ENCODE measurements around the gene PPIB. TPM values are rescaled to one million over a fixed set of nuclear protein-coding genes. Genes with fewer than 3 reads are reported as not detected.

The PPIB gene
- total RNA-seq, 5 donors from 2014 or later (not counting 1 experiment from before 2014, with no cell fraction given) = 169 to 260 (median 217) TPM

- CTCF ChIA-PET = interaction anchor here in 1 of 2 donors (1.1 kb wide), 1 partner anchor 9 kb away, joined by 4 read pairs; no protein-coding TSS in a partner anchor
- H3K27me3 Mint-ChIP-seq = no peaks in the 10 kb centered on the region
- H3K36me3 Mint-ChIP-seq = peaks cover 35% of the 10 kb centered on the region
- no peaks in the 10 kb centered on the region for H3K27me3 ChIP-seq (replicated peaks in 1 of 2; ENCODE audit: control insufficient read depth in 2 of 2, extremely low read depth in 1 of 2, insufficient read depth in 2 of 2, low read length in 1 of 2)
- POLR2A ChIA-PET = interaction anchor here in 1 of 2 donors (0.7 kb wide), 1 partner anchor 137 kb away, joined by 7 read pairs; no protein-coding TSS in a partner anchor
- H3K27ac ChIP-seq (ENCODE audit: low read length) = peak overlapping the region; percentile 74
- 45% methylated on average over 6 of the region's 12 CpGs for WGBS (ENCODE audit: insufficient coverage)
- peaks cover 13 to 43% of the 10 kb centered on the region in 2 donors for H3K36me3 ChIP-seq (ENCODE audit: control insufficient read depth in 2 of 2, extremely low read depth in 1 of 2, insufficient read depth in 1 of 2, low read length in 1 of 2)
- H3K27ac Mint-ChIP-seq = peak overlapping the region; percentile 84 to 89
- DNase-seq (no peak), ATAC-seq (replicated peaks in 1 of 4) (no peak)
- H3K9me3 Mint-ChIP-seq = no peaks in the 10 kb centered on the region
- H3K4me3 ChIP-seq (ENCODE audit: control insufficient read depth in 1 of 2, extremely low read depth in 1 of 2, low read length in 1 of 2) = peak overlapping the region; percentile 85 to 97
- H3K9me3 ChIP-seq = no peaks in the 10 kb centered on the region
- H3K4me1 Mint-ChIP-seq = peaks cover 46 to 59% (median 50%) of the 10 kb centered on the region in 3 donors
- H3K4me1 ChIP-seq (ENCODE audit: control insufficient read depth in 1 of 2, extremely low read depth in 1 of 2, insufficient read depth in 2 of 2, low read length in 2 of 2) = peaks cover 13 to 58% of the 10 kb centered on the region in 2 experiments
- peak overlapping the region; percentile 83 to 87 (median 86) for H3K4me3 Mint-ChIP-seq
These were observed 939 bp downstream of the PPIB start for GRCh38 chr15:64161688-64162477.

DNA sequence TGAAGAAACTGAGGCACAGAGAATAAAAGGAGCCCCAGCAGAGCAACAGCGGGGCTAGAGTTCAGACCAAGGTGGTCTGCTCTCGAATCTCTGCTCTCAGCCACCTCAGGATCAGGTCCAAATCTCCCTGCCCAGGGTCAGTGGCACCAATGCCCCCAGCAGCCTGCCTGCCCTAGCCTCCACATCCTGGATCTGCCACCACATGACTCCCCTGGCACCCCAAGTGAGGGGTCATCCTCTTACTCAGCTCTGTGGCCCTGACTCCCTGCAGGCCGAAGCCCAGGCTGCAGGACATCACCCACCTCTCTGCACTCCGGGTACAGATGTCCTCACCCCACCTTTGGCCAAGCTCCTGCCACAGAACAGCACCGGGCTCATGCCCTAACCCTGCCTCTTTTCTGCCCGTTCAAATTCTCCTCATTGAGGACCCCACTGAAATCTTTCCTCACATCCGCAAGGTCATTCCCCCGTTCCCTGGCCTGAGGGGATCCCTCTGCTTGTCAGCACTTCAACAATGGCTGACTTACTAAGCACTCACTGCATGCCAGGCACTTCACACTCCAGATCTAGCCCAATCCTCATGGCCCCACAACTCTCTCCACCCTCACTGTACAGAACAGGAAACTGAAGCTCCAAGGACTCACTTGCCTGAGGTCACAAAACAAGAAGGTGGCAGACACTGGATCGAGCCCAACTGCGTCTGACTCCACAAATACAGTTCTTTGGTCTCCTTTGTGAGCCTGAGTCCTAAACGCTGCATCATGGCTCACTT, 4.3 kb downstream of the PPIB start:
- Histone ChIP-seq H3K9me3 (no peaks in the 10 kb centered on the region), H3K27ac (ENCODE audit: low read length) (no peak overlapping the region), H3K4me1 (ENCODE audit: control insufficient read depth in 1 of 2, extremely low read depth in 1 of 2, insufficient read depth in 2 of 2, low read length in 2 of 2) (peaks cover 8 to 54% of the 10 kb centered on the region in 2 experiments), H3K27me3 (replicated peaks in 1 of 2; ENCODE audit: control insufficient read depth in 2 of 2, extremely low read depth in 1 of 2, insufficient read depth in 2 of 2, low read length in 1 of 2) (no peaks in the 10 kb centered on the region), H3K4me3 (ENCODE audit: control insufficient read depth in 1 of 2, extremely low read depth in 1 of 2, low read length in 1 of 2) (no peak overlapping the region), H3K36me3 (ENCODE audit: control insufficient read depth in 2 of 2, extremely low read depth in 1 of 2, insufficient read depth in 1 of 2, low read length in 1 of 2) (peaks cover 24 to 69% of the 10 kb centered on the region in 2 donors)
- Mint-ChIP-seq H3K9me3 (no peaks in the 10 kb centered on the region), H3K4me3 (no peak overlapping the region), H3K36me3 (peaks cover 45% of the 10 kb centered on the region), H3K27ac (peak overlapping the region; percentile 34 to 75), H3K4me1 (peaks cover 38 to 46% (median 41%) of the 10 kb centered on the region in 3 donors), H3K27me3 (peaks cover 0 to 1% of the 10 kb centered on the region in 2 donors)
- POLR2A ChIA-PET = no interaction called here
- no peak for DNase-seq
- CTCF ChIA-PET = no interaction called here
- 97% methylated on average over 8 of the region's 11 CpGs for WGBS (ENCODE audit: insufficient coverage)
- no peak for ATAC-seq (replicated peaks in 1 of 4)

- H3K27me3 ChIP-seq (replicated peaks in 1 of 2; ENCODE audit: control insufficient read depth in 2 of 2, extremely low read depth in 1 of 2, insufficient read depth in 2 of 2, low read length in 1 of 2) = peaks cover 0 to 9% of the 10 kb centered on the region in 2 experiments
- H3K9me3 ChIP-seq = no peaks in the 10 kb centered on the region
- H3K4me3 Mint-ChIP-seq = no peak overlapping the region
- peaks cover 43 to 50% (median 45%) of the 10 kb centered on the region in 3 donors for H3K4me1 Mint-ChIP-seq
- no peak overlapping the region for H3K4me3 ChIP-seq (ENCODE audit: control insufficient read depth in 1 of 2, extremely low read depth in 1 of 2, low read length in 1 of 2)
- WGBS (ENCODE audit: insufficient coverage) = no CpG with 5 or more reads among the region's 1 CpG
- H3K4me1 ChIP-seq (ENCODE audit: control insufficient read depth in 1 of 2, extremely low read depth in 1 of 2, insufficient read depth in 2 of 2, low read length in 2 of 2) = peaks cover 10 to 60% of the 10 kb centered on the region in 2 experiments
- no peak overlapping the region for H3K27ac Mint-ChIP-seq
- CTCF ChIA-PET = interaction anchor here (0.6 to 0.7 kb wide), 2 partner anchors 40 to 674 kb away, joined by 3 to 4 read pairs; no protein-coding TSS in a partner anchor
- H3K36me3 Mint-ChIP-seq = peaks cover 45% of the 10 kb centered on the region
- POLR2A ChIA-PET = no interaction called here
- no peaks in the 10 kb centered on the region for H3K9me3 Mint-ChIP-seq
- H3K36me3 ChIP-seq (ENCODE audit: control insufficient read depth in 2 of 2, extremely low read depth in 1 of 2, insufficient read depth in 1 of 2, low read length in 1 of 2) = peaks cover 24 to 69% of the 10 kb centered on the region in 2 donors
- DNase-seq (no peak), ATAC-seq (replicated peaks in 1 of 4) (no peak)
- H3K27ac ChIP-seq (ENCODE audit: low read length) = no peak overlapping the region
- peaks cover 4 to 7% of the 10 kb centered on the region in 2 donors for H3K27me3 Mint-ChIP-seq
These were observed 5.2 kb downstream of the PPIB start for GRCh38 chr15:64157599-64158125.

- H3K27me3 ChIP-seq (replicated peaks in 1 of 2; ENCODE audit: control insufficient read depth in 2 of 2, extremely low read depth in 1 of 2, insufficient read depth in 2 of 2, low read length in 1 of 2) = peaks cover 0 to 17% of the 10 kb centered on the region in 2 experiments
- no peak overlapping the region for H3K4me3 ChIP-seq (ENCODE audit: control insufficient read depth in 1 of 2, extremely low read depth in 1 of 2, low read length in 1 of 2)
- peak overlapping the region in 1 of 2 donors; percentile 18 for H3K27ac Mint-ChIP-seq
- H3K9me3 Mint-ChIP-seq = no peaks in the 10 kb centered on the region
- DNase-seq = no peak
- H3K4me3 Mint-ChIP-seq = no peak overlapping the region
- peaks cover 8 to 61% of the 10 kb centered on the region in 2 experiments for H3K4me1 ChIP-seq (ENCODE audit: control insufficient read depth in 1 of 2, extremely low read depth in 1 of 2, insufficient read depth in 2 of 2, low read length in 2 of 2)
- H3K27me3 Mint-ChIP-seq = peaks cover 4 to 10% of the 10 kb centered on the region in 2 donors
- CTCF ChIA-PET = no interaction called here
- peaks cover 41% of the 10 kb centered on the region for H3K36me3 Mint-ChIP-seq
- H3K4me1 Mint-ChIP-seq = peaks cover 39 to 48% (median 43%) of the 10 kb centered on the region in 3 donors
- H3K27ac ChIP-seq (ENCODE audit: low read length) = no peak overlapping the region
- POLR2A ChIA-PET = interaction anchor here in 1 of 2 donors (0.6 kb wide), 1 partner anchor 29 kb away, joined by 5 read pairs; no protein-coding TSS in a partner anchor
- peaks cover 24 to 69% of the 10 kb centered on the region in 2 donors for H3K36me3 ChIP-seq (ENCODE audit: control insufficient read depth in 2 of 2, extremely low read depth in 1 of 2, insufficient read depth in 1 of 2, low read length in 1 of 2)
- no peak for ATAC-seq (replicated peaks in 1 of 4)
- WGBS (ENCODE audit: insufficient coverage) = 97% methylated on average over 15 of the region's 16 CpGs
- no peaks in the 10 kb centered on the region for H3K9me3 ChIP-seq
These were observed 6.0 kb downstream of the PPIB start for GRCh38 chr15:64156652-64157331.

DNA sequence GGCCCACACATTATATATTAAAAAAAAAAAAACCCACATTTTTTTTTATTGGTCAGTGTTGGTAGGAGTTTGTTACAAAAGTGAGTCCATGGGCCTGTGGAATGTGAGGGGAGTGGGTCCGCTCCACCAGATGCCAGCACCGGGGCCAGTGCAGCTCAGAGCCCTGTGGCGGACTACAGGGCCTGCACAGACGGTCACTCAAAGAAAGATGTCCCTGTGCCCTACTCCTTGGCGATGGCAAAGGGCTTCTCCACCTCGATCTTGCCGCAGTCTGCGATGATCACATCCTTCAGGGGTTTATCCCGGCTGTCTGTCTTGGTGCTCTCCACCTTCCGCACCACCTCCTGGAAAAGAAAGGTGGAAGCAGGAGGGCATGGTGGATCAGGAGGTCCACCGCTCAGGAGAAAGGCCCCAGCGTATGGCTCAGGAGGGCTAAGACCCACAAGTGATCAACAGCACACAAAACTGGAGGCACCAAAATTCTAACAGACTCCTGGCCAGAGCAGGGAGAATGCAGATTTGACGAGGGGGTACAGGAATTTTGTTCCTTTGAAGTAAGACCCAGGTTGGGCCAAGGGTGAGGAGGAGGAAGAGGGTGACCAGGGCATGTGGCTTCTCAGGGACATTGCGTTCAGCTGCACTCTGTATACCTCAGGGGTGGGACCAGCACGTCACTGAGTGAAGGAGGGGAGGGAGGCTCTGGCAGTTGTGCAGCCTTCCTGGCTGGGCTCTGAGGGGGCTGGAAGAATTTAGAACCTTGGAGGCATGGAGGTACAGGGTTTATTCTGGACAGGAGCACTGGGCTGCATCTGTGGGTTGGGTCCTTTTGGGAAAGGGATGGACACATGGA, 6.8 kb downstream of the PPIB start:
- Histone ChIP-seq H3K27ac (ENCODE audit: low read length) (no peak overlapping the region), H3K27me3 (replicated peaks in 1 of 2; ENCODE audit: control insufficient read depth in 2 of 2, extremely low read depth in 1 of 2, insufficient read depth in 2 of 2, low read length in 1 of 2) (peaks cover 0 to 25% of the 10 kb centered on the region in 2 experiments), H3K4me1 (ENCODE audit: control insufficient read depth in 1 of 2, extremely low read depth in 1 of 2, insufficient read depth in 2 of 2, low read length in 2 of 2) (peaks cover 7 to 61% of the 10 kb centered on the region in 2 experiments), H3K4me3 (ENCODE audit: control insufficient read depth in 1 of 2, extremely low read depth in 1 of 2, low read length in 1 of 2) (no peak overlapping the region), H3K36me3 (ENCODE audit: control insufficient read depth in 2 of 2, extremely low read depth in 1 of 2, insufficient read depth in 1 of 2, low read length in 1 of 2) (peaks cover 24 to 65% of the 10 kb centered on the region in 2 donors), H3K9me3 (no peaks in the 10 kb centered on the region)
- H3K27ac Mint-ChIP-seq = no peak overlapping the region
- H3K4me3 Mint-ChIP-seq = no peak overlapping the region
- H3K9me3 Mint-ChIP-seq = no peaks in the 10 kb centered on the region
- 90% methylated on average over 13 of the region's 15 CpGs for whole genome bisulfite sequencing (ENCODE audit: insufficient coverage)
- ChIA-PET POLR2A (interaction anchor here (0.6 to 0.8 kb wide), 3 partner anchors 30 to 287 kb away, joined by 3 to 5 read pairs (median 3); partner anchors contain the start of gene CIAO2A (in 1 of the 2)), CTCF (interaction anchor here in 1 of 2 donors (0.7 kb wide), 1 partner anchor 49 kb away, joined by 5 read pairs; no protein-coding TSS in a partner anchor)
- DNase-seq = no peak
- peaks cover 37 to 45% (median 42%) of the 10 kb centered on the region in 3 donors for H3K4me1 Mint-ChIP-seq
- H3K27me3 Mint-ChIP-seq = peaks cover 4 to 11% of the 10 kb centered on the region in 2 donors
- ATAC-seq (replicated peaks in 1 of 4) = no peak
- peaks cover 40% of the 10 kb centered on the region for H3K36me3 Mint-ChIP-seq
